ENCODE measurements around the gene SMIM17. TPM values are rescaled to one million over a fixed set of nuclear protein-coding genes. Genes with fewer than 3 reads are reported as not detected.

The SMIM17 gene
- total RNA-seq, 1 experiment from 2014 or later, result 0.28 TPM

GRCh38 chr19:56699552-56699951 is 56.6 kb downstream of the SMIM17 start:
- no peak for TF ChIP-seq CTCF (conservative IDR thresholded peaks at IDR 0.05)
- H3K4me1 Mint-ChIP-seq, result no peaks in the 10 kb centered on the region
- peaks cover 42% of the 10 kb centered on the region for H3K9me3 ChIP-seq (ENCODE audit: control insufficient read depth, low read depth, low read length)
- no peak overlapping the region for H3K4me3 Mint-ChIP-seq
- H2AK5ac ChIP-seq (ENCODE audit: insufficient read length, low read length), result no peak overlapping the region
- H3K27me3 Mint-ChIP-seq (ENCODE audit: low read depth), result peaks cover 3% of the 10 kb centered on the region; the same call in 1 of the 2 replicates
- H3K23ac ChIP-seq (ENCODE audit: insufficient read length, low read depth, low read length), result no peak overlapping the region
- peaks cover 84 to 86% of the 10 kb centered on the region in 2 experiments for H3K9me3 Mint-ChIP-seq
- H2AFZ ChIP-seq (ENCODE audit: low read length), result no peak overlapping the region
- no peaks in the 10 kb centered on the region for H3K4me1 ChIP-seq (ENCODE audit: insufficient read depth, low read length)
- H4K8ac ChIP-seq (replicated peaks; ENCODE audit: insufficient read length, low read depth, low read length), result no peak overlapping the region
- no peak overlapping the region for H3K14ac ChIP-seq (ENCODE audit: insufficient read depth, low read length)
- H4K5ac ChIP-seq (ENCODE audit: insufficient read length, low read depth, low read length), result no peak overlapping the region
- H3K79me1 ChIP-seq (ENCODE audit: insufficient read depth, low read depth, low read length, poor library complexity, severe bottlenecking), result no peaks in the 10 kb centered on the region
- no peak overlapping the region for H2BK5ac ChIP-seq (ENCODE audit: insufficient read length, low read length)
- no peak overlapping the region for H2BK20ac ChIP-seq (ENCODE audit: low read depth, low read length, poor library complexity, severe bottlenecking)
- H2BK15ac ChIP-seq (ENCODE audit: low read depth, low read length), result no peak overlapping the region
- H3T11ph ChIP-seq (ENCODE audit: low read length), result no peak overlapping the region
- no peak overlapping the region for H3K56ac ChIP-seq (ENCODE audit: insufficient read length, low read depth, low read length)
- no peak overlapping the region for H2BK120ac ChIP-seq (ENCODE audit: low read depth, low read length, poor library complexity, severe bottlenecking)
- DNase-seq, result no peak
- no peaks in the 10 kb centered on the region for H3K27me3 ChIP-seq (ENCODE audit: insufficient read depth, low read length)
- no peaks in the 10 kb centered on the region for H3K79me2 ChIP-seq (ENCODE audit: insufficient read depth, low read length)
- H4K20me1 ChIP-seq (ENCODE audit: control insufficient read depth, insufficient read depth, insufficient read length), result no peaks in the 10 kb centered on the region
- H3K23me2 ChIP-seq (ENCODE audit: insufficient read length, low read depth, low read length, poor library complexity, severe bottlenecking), result no peaks in the 10 kb centered on the region
- no peak overlapping the region for H3K18ac ChIP-seq (ENCODE audit: insufficient read length, low read depth, low read length)
- no peak overlapping the region for H3K27ac Mint-ChIP-seq
- WGBS (ENCODE audit: extremely low coverage, insufficient read length, low lambda C conversion rate), result no CpG with 5 or more reads among the region's 3 CpGs
- no peak overlapping the region for H3K4me2 ChIP-seq (ENCODE audit: insufficient read depth, insufficient read length, low read length)
- H2BK12ac ChIP-seq (ENCODE audit: insufficient read length, low read depth, low read length), result no peak overlapping the region
- peaks cover 10 to 17% (median 16%) of the 10 kb centered on the region in 3 experiments for H3K36me3 Mint-ChIP-seq (ENCODE audit: insufficient read depth in 1 of 3, low read depth in 3 of 3)
- H3K4ac ChIP-seq (ENCODE audit: low read depth, low read length), result no peak overlapping the region
- H4K91ac ChIP-seq (ENCODE audit: insufficient read length, low read depth, low read length), result no peak overlapping the region
- no peak overlapping the region for H3K27ac ChIP-seq (ENCODE audit: insufficient read length, low read depth, low read length)
- H3K9ac ChIP-seq (ENCODE audit: extremely low read depth, insufficient read length, low read length), result no peak overlapping the region
